H9 (cell line): ENCODE data around the gene TSPAN17. TPM values are rescaled to one million over a fixed set of nuclear protein-coding genes. Genes with fewer than 3 reads are reported as not detected.

Experiments
- DNase-seq: peaks from one replicate; pipeline ENCODE4 v3.0.0-alpha.2; 2017
- H2AFZ ChIP-seq: one replicate; pipeline ENCODE4 v1.6.1; 2013; ENCODE audit warnings: mild to moderate bottlenecking, low read length, control low read depth, moderate library complexity
- H2AK5ac ChIP-seq: 2 replicates; pipeline ENCODE4 v1.6.1; 2013; ENCODE audit warnings: low read length, control low read depth, mixed read lengths; ENCODE audit not compliant: insufficient read length
- H2BK120ac ChIP-seq: one replicate; pipeline ENCODE4 v1.6.1; 2013; ENCODE audit warnings: low read depth, mild to moderate bottlenecking, low read length, control low read depth, inconsistent platforms; ENCODE audit not compliant: poor library complexity, severe bottlenecking
- H2BK12ac ChIP-seq: 2 replicates; pipeline ENCODE4 v1.6.1; 2013; ENCODE audit warnings: low read length, control low read depth, mixed read lengths, low read depth; ENCODE audit not compliant: insufficient read length
- H2BK15ac ChIP-seq: 2 replicates; pipeline ENCODE4 v1.6.1; 2013; ENCODE audit warnings: low read depth, low read length, control low read depth
- H2BK20ac ChIP-seq: one replicate; pipeline ENCODE4 v1.6.1; 2013; ENCODE audit warnings: low read depth, mild to moderate bottlenecking, low read length, control low read depth, inconsistent platforms; ENCODE audit not compliant: poor library complexity, severe bottlenecking
- H2BK5ac ChIP-seq: 2 replicates; pipeline ENCODE4 v1.6.1; 2013; ENCODE audit warnings: low read length, control low read depth, mixed read lengths; ENCODE audit not compliant: insufficient read length
- H3K14ac ChIP-seq: 2 replicates; pipeline ENCODE4 v1.6.1; 2013; ENCODE audit warnings: low read length, control low read depth; ENCODE audit not compliant: insufficient read depth
- H3K18ac ChIP-seq: 2 replicates; pipeline ENCODE4 v1.6.1; 2013; ENCODE audit warnings: low read depth, mild to moderate bottlenecking, mixed read lengths, low read length, control low read depth; ENCODE audit not compliant: insufficient read length
- H3K23ac ChIP-seq: 2 replicates; pipeline ENCODE4 v1.6.1; 2013; ENCODE audit warnings: low read length, control low read depth, mixed read lengths, low read depth; ENCODE audit not compliant: insufficient read length
- H3K23me2 ChIP-seq: 2 replicates; pipeline ENCODE4 v1.6.1; 2013; ENCODE audit warnings: low read depth, mild to moderate bottlenecking, mixed read lengths, low read length, control low read depth; ENCODE audit not compliant: insufficient read length, poor library complexity, severe bottlenecking
- H3K27ac ChIP-seq: 2 replicates; pipeline ENCODE4 v1.5.1; 2013; ENCODE audit warnings: low read length, control low read depth, mixed read lengths, low read depth; ENCODE audit not compliant: insufficient read length
- H3K27me3 ChIP-seq: 2 replicates; pipeline ENCODE4 v1.6.1; 2013; ENCODE audit warnings: low read length, control low read depth, inconsistent platforms; ENCODE audit not compliant: insufficient read depth
- H3K4ac ChIP-seq: 2 replicates; pipeline ENCODE4 v1.6.1; 2013; ENCODE audit warnings: low read depth, mild to moderate bottlenecking, control low read depth, inconsistent platforms, low read length, moderate library complexity
- H3K4me1 ChIP-seq: 2 replicates; pipeline ENCODE4 v1.6.1; 2013; ENCODE audit warnings: low read length, control low read depth, inconsistent platforms; ENCODE audit not compliant: insufficient read depth
- H3K4me2 ChIP-seq: 2 replicates; pipeline ENCODE4 v1.6.1; 2013; ENCODE audit warnings: low read length, control low read depth, mixed read lengths; ENCODE audit not compliant: insufficient read length, insufficient read depth
- H3K56ac ChIP-seq: 2 replicates; pipeline ENCODE4 v1.6.1; 2013; ENCODE audit warnings: low read depth, mild to moderate bottlenecking, mixed read lengths, low read length, control low read depth; ENCODE audit not compliant: insufficient read length
- H3K79me1 ChIP-seq: 2 replicates; pipeline ENCODE4 v1.6.1; 2013; ENCODE audit warnings: low read depth, mild to moderate bottlenecking, moderate library complexity, low read length, control low read depth, inconsistent platforms; ENCODE audit not compliant: insufficient read depth, poor library complexity, severe bottlenecking
- H3K79me2 ChIP-seq: 2 replicates; pipeline ENCODE4 v1.6.1; 2013; ENCODE audit warnings: low read length, control low read depth, inconsistent platforms; ENCODE audit not compliant: insufficient read depth
- H3K9ac ChIP-seq: 2 replicates; pipeline ENCODE4 v1.6.1; 2013; ENCODE audit warnings: low read length, control low read depth, mixed read lengths; ENCODE audit not compliant: insufficient read length; ENCODE audit errors: extremely low read depth
- H3K9me3 ChIP-seq: one replicate; pipeline ENCODE4 v1.6.1; 2013; ENCODE audit warnings: low read depth, low read length, inconsistent platforms; ENCODE audit not compliant: control insufficient read depth
- H3T11ph ChIP-seq: one replicate; pipeline ENCODE4 v1.6.1; 2013; ENCODE audit warnings: mild to moderate bottlenecking, low read length, control low read depth, inconsistent platforms
- H4K20me1 ChIP-seq: one replicate; pipeline ENCODE4 v1.6.1; 2013; ENCODE audit not compliant: control insufficient read depth, insufficient read length, insufficient read depth
- H4K5ac ChIP-seq: 2 replicates; pipeline ENCODE4 v1.6.1; 2013; ENCODE audit warnings: low read depth, mild to moderate bottlenecking, mixed read lengths, low read length, control low read depth; ENCODE audit not compliant: insufficient read length
- H4K8ac ChIP-seq: replicated peaks from 2 replicates; pipeline ENCODE4 v1.6.1; 2013; ENCODE audit warnings: low read length, control low read depth, mixed read lengths, low read depth; ENCODE audit not compliant: insufficient read length
- H4K91ac ChIP-seq: 2 replicates; pipeline ENCODE4 v1.6.1; 2013; ENCODE audit warnings: low read depth, mild to moderate bottlenecking, moderate library complexity, mixed read lengths, low read length, control low read depth; ENCODE audit not compliant: insufficient read length
- H3K27ac Mint-ChIP-seq, 3 experiments: 2 replicates in 2 of 3; 3 replicates in 1 of 3; pipeline ENCODE4 v1.8.0; 2020 to 2021; ENCODE audit warnings: mixed read lengths in 3 of 3, mild to moderate bottlenecking in 1 of 3, moderate library complexity in 1 of 3
- H3K27me3 Mint-ChIP-seq: 2 replicates; pipeline ENCODE4 v1.8.0; 2021; ENCODE audit warnings: low read depth, mild to moderate bottlenecking, moderate library complexity, mixed read lengths
- H3K36me3 Mint-ChIP-seq, 3 experiments: 2 replicates in 2 of 3; 3 replicates in 1 of 3; pipeline ENCODE4 v1.8.0; 2020 to 2021; ENCODE audit warnings: low read depth in 3 of 3, mixed read lengths in 3 of 3; ENCODE audit not compliant: insufficient read depth in 1 of 3
- H3K4me1 Mint-ChIP-seq, 2 experiments: 2 replicates each; pipeline ENCODE4 v1.8.0; 2020; ENCODE audit warnings: mixed read lengths in 2 of 2
- H3K4me3 Mint-ChIP-seq, 2 experiments: 2 replicates in 1 of 2; 3 replicates in 1 of 2; pipeline ENCODE4 v1.8.0; 2020 to 2021; ENCODE audit warnings: mild to moderate bottlenecking in 2 of 2, mixed read lengths in 2 of 2, moderate library complexity in 1 of 2
- H3K9me3 Mint-ChIP-seq, 2 experiments: 2 replicates in 1 of 2; 3 replicates in 1 of 2; pipeline ENCODE4 v1.8.0; 2020; ENCODE audit warnings: mild to moderate bottlenecking in 2 of 2, mixed read lengths in 2 of 2, moderate library complexity in 1 of 2
- CTCF ChIP-seq: fragments of 200-600 bp; sonication (generic); conservative IDR thresholded peaks from 3 replicates; pipeline ENCODE4 v1.8.0; 2021; ENCODE audit warnings: antibody characterized with exemption, mild to moderate bottlenecking
- WGBS: extraction: QIAGEN DNeasy Blood & Tissue Kit; methylation state at CpG from one replicate; pipeline ENCODE4 v1.1.7; 2013; ENCODE audit warnings: missing lambda C conversion rate, low lambda C conversion rate, mixed read lengths; ENCODE audit not compliant: insufficient read length; ENCODE audit errors: extremely low coverage; 5-methylcytosine and 5-hydroxymethylcytosine counted together
- total RNA-seq: library from RNA; stranded (reverse); gene quantifications from 2 replicates; pipeline ENCODE4 v1.2.1, GENCODE V29; 2021

The TSPAN17 gene
- total RNA-seq, 1 experiment from 2014 or later: 46.8 TPM

GRCh38 chr5:176691524-176691923, 44.2 kb downstream of the TSPAN17 start:
- no peaks in the 10 kb centered on the region for H3K79me2 ChIP-seq
- H3K4me1 ChIP-seq: no peaks in the 10 kb centered on the region; the same call in 1 of the 2 replicates
- no peak overlapping the region for H2BK5ac ChIP-seq
- no peak overlapping the region for H3K4me2 ChIP-seq
- no peaks in the 10 kb centered on the region for H3K27me3 ChIP-seq
- no peaks in the 10 kb centered on the region for H3K9me3 ChIP-seq
- no peak overlapping the region for H2AK5ac ChIP-seq
- no peak overlapping the region for H2BK120ac ChIP-seq
- no peak overlapping the region for H3K4ac ChIP-seq
- H4K8ac ChIP-seq: no peak overlapping the region
- no peak overlapping the region for H2BK12ac ChIP-seq
- H3K9me3 Mint-ChIP-seq: no peaks in the 10 kb centered on the region; a peak in 1 of 5 replicates
- no peak overlapping the region for H3K56ac ChIP-seq
- H3K4me1 Mint-ChIP-seq: peaks cover 50 to 60% of the 10 kb centered on the region in 2 experiments
- H3K27ac ChIP-seq: no peak overlapping the region
- H3K23ac ChIP-seq: no peak overlapping the region
- H2BK15ac ChIP-seq: no peak overlapping the region
- H3K18ac ChIP-seq: no peak overlapping the region
- H2BK20ac ChIP-seq: no peak overlapping the region
- no peak overlapping the region for H4K91ac ChIP-seq
- H3K79me1 ChIP-seq: no peaks in the 10 kb centered on the region
- H3K14ac ChIP-seq: no peak overlapping the region
- H4K20me1 ChIP-seq: no peaks in the 10 kb centered on the region
- H3K23me2 ChIP-seq: no peaks in the 10 kb centered on the region
- H4K5ac ChIP-seq: no peak overlapping the region
- H3K27ac Mint-ChIP-seq: no peak overlapping the region
- no peak overlapping the region for H3K4me3 Mint-ChIP-seq
- no peaks in the 10 kb centered on the region for H3K36me3 Mint-ChIP-seq
- peaks cover 15% of the 10 kb centered on the region for H3K27me3 Mint-ChIP-seq
- no peak overlapping the region for H2AFZ ChIP-seq
- H3K9ac ChIP-seq: no peak overlapping the region
- no peak for TF ChIP-seq CTCF
- no CpG with 5 or more reads among the region's 1 CpG for WGBS
- H3T11ph ChIP-seq: no peak overlapping the region
- DNase-seq: no peak
